HFFc6 (cell line): Measurements from ENCODE around the gene AEBP2. TPM values are rescaled to one million over a fixed set of nuclear protein-coding genes. Genes with fewer than 3 reads are reported as not detected.

Experiments
- DNase-seq: peaks from one replicate; pipeline ENCODE4 v3.0.0-alpha.2; 2018
- H3K27ac Mint-ChIP-seq: 2 replicates; pipeline ENCODE4 v1.8.0; 2020; ENCODE audit warnings: mild to moderate bottlenecking, mixed read lengths
- H3K27me3 Mint-ChIP-seq: 2 replicates; pipeline ENCODE4 v1.8.0; 2021; ENCODE audit warnings: mild to moderate bottlenecking, moderate library complexity, mixed read lengths; ENCODE audit not compliant: insufficient read depth
- H3K36me3 Mint-ChIP-seq: 2 replicates; pipeline ENCODE4 v1.8.0; 2021; ENCODE audit warnings: low read depth, mixed read lengths
- H3K4me1 Mint-ChIP-seq: 2 replicates; pipeline ENCODE4 v1.8.0; 2020; ENCODE audit warnings: low read depth, mixed read lengths
- H3K4me3 Mint-ChIP-seq: 2 replicates; pipeline ENCODE4 v1.8.0; 2020; ENCODE audit warnings: mild to moderate bottlenecking, moderate library complexity, mixed read lengths
- H3K9me3 Mint-ChIP-seq: 2 replicates; pipeline ENCODE4 v1.8.0; 2020; ENCODE audit warnings: mild to moderate bottlenecking, mixed read lengths
- CTCF ChIP-seq: fragments of 200-600 bp; sonication (generic); IDR thresholded peaks from 2 replicates; pipeline ENCODE4 v1.5.0; 2021; ENCODE audit warnings: antibody characterized with exemption, mild to moderate bottlenecking
- total RNA-seq, 6 experiments: library from RNA; stranded (reverse); fragmentation: NEBNext Ultra II Directional; extraction: Animal tissue kit (Norgen Biotek cat#: 25700); gene quantifications; 2 replicates in 1 of 6; 3 replicates in 5 of 6; pipeline ENCODE4 v1.2.3, GENCODE V29; 2021

The AEBP2 gene
- total RNA-seq, 6 experiments from 2014 or later = 36.8 to 43.4 (median 39.1) TPM

DNA sequence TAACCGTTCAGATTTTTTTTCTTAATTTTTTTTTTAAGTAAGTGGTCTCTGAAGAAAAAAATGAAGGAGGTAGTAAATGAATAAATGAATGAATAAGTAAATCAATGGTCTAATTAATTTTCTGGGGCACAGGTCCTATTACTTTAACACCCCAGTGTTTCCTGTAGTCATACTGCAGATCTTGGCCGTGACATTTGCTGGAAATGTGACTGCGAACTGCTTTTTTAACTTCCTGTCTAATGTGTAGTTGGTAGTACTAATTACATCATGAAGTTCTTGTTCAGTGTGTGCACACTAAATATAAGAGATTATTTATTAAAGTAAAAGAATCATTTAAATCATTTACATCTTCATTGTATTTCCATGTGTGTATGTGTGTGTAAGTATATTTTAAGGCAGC, 45.4 kb downstream of the AEBP2 start:
- Mint-ChIP-seq H3K4me3 (no peak overlapping the region), H3K9me3 (no peaks in the 10 kb centered on the region; the same call in 1 of the 2 replicates), H3K27me3 (no peaks in the 10 kb centered on the region), H3K36me3 (peaks cover 36% of the 10 kb centered on the region), H3K4me1 (peaks cover 36% of the 10 kb centered on the region), H3K27ac (no peak overlapping the region)
- no peak for TF ChIP-seq CTCF
- DNase-seq = no peak

DNA sequence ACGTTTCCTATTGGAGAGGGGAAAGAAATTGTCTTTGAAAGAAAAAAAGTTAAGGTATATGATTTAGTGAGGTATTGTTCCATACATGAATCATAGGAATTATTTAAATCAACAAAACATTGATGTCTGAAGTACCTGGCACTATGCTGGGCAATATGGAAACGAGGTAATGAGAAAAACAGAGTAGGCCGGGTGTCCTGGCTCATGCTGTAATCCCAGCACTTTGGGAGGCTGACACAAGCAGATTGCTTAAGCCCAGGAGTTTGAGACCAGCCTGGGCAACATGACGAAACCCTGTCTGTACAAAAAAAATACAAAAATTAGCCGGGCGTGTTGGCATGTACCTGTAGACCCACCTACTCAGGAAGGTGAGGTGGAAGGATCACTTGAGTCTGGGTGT, 45.9 kb downstream of the AEBP2 start:
- H3K9me3 Mint-ChIP-seq = no peaks in the 10 kb centered on the region; the same call in 1 of the 2 replicates
- DNase-seq = no peak
- no peaks in the 10 kb centered on the region for H3K27me3 Mint-ChIP-seq
- H3K4me1 Mint-ChIP-seq = peaks cover 36% of the 10 kb centered on the region
- TF ChIP-seq CTCF = no peak
- H3K27ac Mint-ChIP-seq = no peak overlapping the region
- H3K4me3 Mint-ChIP-seq = no peak overlapping the region
- H3K36me3 Mint-ChIP-seq = peaks cover 33% of the 10 kb centered on the region

GRCh38 chr12:19489168-19489567, 49.9 kb downstream of the AEBP2 start:
- Mint-ChIP-seq H3K36me3 (0 out of 2 replicates have a peak, but pooled peaks cover 5% of the 10 kb centered on the region), H3K27me3 (peaks cover 3% of the 10 kb centered on the region; the same call in 1 of the 2 replicates), H3K27ac (no peak overlapping the region), H3K9me3 (no peaks in the 10 kb centered on the region), H3K4me3 (no peak overlapping the region), H3K4me1 (peaks cover 29% of the 10 kb centered on the region)
- no peak for DNase-seq
- no peak for TF ChIP-seq CTCF

- Mint-ChIP-seq H3K27ac (no peak overlapping the region), H3K36me3 (peaks cover 5% of the 10 kb centered on the region; the same call in 1 of the 2 replicates), H3K4me3 (no peak overlapping the region), H3K27me3 (peaks cover 3% of the 10 kb centered on the region; the same call in 1 of the 2 replicates), H3K9me3 (no peaks in the 10 kb centered on the region), H3K4me1 (peaks cover 29% of the 10 kb centered on the region)
- no peak for DNase-seq
- no peak for TF ChIP-seq CTCF
Measured at GRCh38 chr12:19490908-19491307, 51.6 kb downstream of the AEBP2 start.

GRCh38 chr12:19491863-19492262, 52.6 kb downstream of the AEBP2 start:
- Mint-ChIP-seq H3K4me1 (peaks cover 29% of the 10 kb centered on the region), H3K9me3 (no peaks in the 10 kb centered on the region), H3K27me3 (peaks cover 3% of the 10 kb centered on the region; the same call in 1 of the 2 replicates), H3K36me3 (peaks cover 5% of the 10 kb centered on the region; the same call in 1 of the 2 replicates), H3K4me3 (peak overlapping the region; percentile 3; the same call in 1 of the 2 replicates), H3K27ac (peak overlapping the region; percentile 35; the same call in 1 of the 2 replicates)
- peak; percentile 52 for DNase-seq
- no peak for TF ChIP-seq CTCF
